Fibroblast of lung (primary cell): Measurements from ENCODE around the gene METTL1.

Experiments
- CTCF ChIP-seq, 2 donors: IDR thresholded peaks in 1 of 2; conservative IDR thresholded peaks in 1 of 2; 1 replicate in 1 of 2; 2 replicates in 1 of 2; pipeline ENCODE4 v1.5.1; 2011 to 2012; ENCODE audit warnings: low read length in 2 of 2, control low read depth in 1 of 2, inconsistent platforms in 1 of 2, low read depth in 1 of 2, mild to moderate bottlenecking in 1 of 2
- EZH2 ChIP-seq: IDR thresholded peaks from 2 replicates; pipeline ENCODE4 v1.5.1; 2012; ENCODE audit warnings: low read length, control low read depth, mild to moderate bottlenecking; ENCODE audit errors: missing control alignments

- TF ChIP-seq CTCF (conservative IDR thresholded peaks at IDR 0.05 in 1 of 2, IDR thresholded peaks at IDR 0.05 in 1 of 2; ENCODE audit: low read depth in 1 of 2, low read length in 2 of 2) = no peak
- no peak for TF ChIP-seq EZH2
Observed at GRCh38 chr12:57725851-57726150, 46.1 kb downstream of the METTL1 start.
